HG03097 (cell line): ENCODE data around the gene PREX1.
"Not testable (repeated sequence)": the region's sequence is repeated elsewhere in the genome, so short reads cannot be mapped to it uniquely, and the experiment has no call there.

ENCODE experiments used
- ATAC-seq: cut with Tn5 transposase; IDR thresholded peaks from one replicate; pipeline ENCODE4 v1.9.1; 2021; ENCODE audit not compliant: unreplicated experiment, low FRiP score

The PREX1 gene, protein sequence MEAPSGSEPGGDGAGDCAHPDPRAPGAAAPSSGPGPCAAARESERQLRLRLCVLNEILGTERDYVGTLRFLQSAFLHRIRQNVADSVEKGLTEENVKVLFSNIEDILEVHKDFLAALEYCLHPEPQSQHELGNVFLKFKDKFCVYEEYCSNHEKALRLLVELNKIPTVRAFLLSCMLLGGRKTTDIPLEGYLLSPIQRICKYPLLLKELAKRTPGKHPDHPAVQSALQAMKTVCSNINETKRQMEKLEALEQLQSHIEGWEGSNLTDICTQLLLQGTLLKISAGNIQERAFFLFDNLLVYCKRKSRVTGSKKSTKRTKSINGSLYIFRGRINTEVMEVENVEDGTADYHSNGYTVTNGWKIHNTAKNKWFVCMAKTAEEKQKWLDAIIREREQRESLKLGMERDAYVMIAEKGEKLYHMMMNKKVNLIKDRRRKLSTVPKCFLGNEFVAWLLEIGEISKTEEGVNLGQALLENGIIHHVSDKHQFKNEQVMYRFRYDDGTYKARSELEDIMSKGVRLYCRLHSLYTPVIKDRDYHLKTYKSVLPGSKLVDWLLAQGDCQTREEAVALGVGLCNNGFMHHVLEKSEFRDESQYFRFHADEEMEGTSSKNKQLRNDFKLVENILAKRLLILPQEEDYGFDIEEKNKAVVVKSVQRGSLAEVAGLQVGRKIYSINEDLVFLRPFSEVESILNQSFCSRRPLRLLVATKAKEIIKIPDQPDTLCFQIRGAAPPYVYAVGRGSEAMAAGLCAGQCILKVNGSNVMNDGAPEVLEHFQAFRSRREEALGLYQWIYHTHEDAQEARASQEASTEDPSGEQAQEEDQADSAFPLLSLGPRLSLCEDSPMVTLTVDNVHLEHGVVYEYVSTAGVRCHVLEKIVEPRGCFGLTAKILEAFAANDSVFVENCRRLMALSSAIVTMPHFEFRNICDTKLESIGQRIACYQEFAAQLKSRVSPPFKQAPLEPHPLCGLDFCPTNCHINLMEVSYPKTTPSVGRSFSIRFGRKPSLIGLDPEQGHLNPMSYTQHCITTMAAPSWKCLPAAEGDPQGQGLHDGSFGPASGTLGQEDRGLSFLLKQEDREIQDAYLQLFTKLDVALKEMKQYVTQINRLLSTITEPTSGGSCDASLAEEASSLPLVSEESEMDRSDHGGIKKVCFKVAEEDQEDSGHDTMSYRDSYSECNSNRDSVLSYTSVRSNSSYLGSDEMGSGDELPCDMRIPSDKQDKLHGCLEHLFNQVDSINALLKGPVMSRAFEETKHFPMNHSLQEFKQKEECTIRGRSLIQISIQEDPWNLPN (N-terminal part only)

DNA sequence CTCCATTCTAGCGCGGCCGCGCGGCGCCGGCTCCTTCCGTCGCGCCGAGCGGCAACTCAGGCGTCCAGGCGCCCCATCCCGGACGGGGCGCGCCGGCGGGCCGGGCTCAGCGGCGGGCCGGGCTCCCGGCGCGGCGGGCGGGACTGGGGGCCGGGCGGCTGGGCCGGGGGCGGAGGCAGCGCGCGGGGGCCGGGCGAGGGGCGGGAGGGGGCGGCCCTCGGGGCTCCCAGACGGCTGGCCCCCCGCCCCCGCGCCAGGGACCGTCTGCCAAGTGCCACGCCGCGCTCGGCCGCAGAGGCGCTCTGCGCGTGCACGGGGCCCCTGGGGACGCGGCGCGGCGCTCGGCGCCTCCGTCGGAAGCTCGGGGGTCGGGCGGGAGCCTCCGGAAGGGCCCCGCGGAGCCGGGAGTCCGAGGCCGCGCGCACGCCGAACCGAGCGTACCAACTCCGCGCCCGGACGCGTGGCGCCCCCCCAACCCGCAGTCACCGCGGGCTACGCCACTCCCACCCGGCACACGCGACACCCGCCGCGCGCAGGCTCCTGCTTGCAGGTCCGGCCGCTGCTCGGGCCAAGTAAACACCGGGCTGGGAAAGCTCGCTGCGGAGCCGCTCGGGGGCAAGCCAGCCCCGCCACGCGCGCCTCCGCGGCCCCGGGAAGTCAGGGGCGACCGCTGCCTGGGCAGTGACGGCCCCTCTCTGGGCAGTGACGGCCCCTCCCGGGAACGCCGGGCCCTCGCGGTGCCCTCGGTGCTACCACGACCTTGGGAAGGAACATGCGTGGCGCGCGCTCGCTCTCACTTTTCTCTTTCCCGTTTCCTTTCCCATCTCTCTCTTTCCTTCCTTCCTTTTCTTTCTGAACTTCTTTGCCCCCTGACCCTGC, at the start of gene PREX1:
Gene PREX1 (minus strand): TSS at position 145 of the 879 bp plus-strand sequence. CDS start 139 bp downstream, at position 6.
- peak; percentile 43 for ATAC-seq

DNA sequence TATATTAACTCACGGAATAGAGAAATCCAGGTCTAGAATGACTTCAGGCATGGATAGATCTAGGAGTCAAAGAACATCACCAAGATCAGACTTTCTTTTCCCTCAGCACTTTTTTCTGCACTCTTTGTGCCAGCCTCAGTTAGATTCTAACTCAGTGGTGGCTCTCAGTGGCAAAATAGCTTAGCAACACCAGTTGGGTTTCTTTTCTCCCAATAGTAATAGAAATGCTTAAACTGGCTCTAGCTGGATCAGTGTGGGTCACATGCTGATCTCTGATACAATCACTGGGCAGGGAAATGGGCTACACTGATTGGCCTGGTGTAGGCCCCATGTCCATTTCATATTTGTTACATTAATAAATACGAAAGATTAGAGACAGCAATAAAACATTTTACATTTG, 49.5 kb upstream of the PREX1 start:
- no peak for ATAC-seq

DNA sequence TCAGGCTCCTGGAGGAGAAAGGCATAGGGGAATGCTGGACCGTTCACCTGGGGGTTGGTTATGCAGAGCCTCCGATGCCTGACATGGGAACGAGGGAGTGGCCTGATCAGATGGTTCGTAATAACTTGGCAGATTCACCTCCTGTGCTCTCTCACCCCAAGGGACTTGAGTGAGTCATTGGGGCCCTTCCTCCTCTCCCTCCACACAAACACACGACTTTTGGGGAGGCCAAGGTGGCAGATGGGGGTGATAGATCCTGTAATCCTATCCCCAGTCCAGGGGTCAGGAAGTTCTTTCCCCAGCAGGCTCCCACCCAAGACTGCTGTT, 48.1 kb upstream of the PREX1 start:
- no peak for ATAC-seq

DNA sequence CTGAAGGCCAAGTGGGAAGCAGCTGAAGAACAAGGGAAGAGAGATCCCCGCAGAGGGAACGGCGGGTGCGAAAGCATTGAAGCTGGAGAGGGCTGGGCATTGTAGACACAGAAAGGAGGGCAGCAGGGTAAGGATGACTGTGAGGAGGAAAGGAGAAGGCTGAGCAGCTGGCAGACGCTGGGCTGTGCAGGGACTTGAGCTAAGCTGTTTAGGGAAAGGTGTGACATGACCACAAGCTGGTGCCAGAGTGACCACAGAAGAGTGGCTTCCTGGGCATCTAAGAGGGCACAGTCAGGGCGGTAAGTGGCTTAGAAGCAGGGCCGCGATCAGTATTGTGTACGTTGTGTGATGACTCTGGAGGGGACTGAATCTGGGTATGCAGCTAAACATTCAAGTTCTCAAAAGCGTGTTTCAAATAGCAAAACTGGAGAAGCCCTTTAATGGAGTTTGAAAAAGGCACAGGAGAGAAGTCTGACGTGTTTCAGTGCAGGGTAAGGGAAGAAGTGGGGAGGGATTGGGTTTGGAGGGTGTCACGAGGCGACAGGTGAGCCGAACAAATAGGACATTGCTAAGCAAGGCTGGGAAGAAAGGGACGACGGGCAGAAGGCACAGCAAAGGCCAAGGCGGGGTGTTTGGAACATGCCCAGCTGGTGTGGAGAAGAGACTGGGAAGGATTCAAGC, 47.6 kb upstream of the PREX1 start:
- ATAC-seq = no peak

DNA sequence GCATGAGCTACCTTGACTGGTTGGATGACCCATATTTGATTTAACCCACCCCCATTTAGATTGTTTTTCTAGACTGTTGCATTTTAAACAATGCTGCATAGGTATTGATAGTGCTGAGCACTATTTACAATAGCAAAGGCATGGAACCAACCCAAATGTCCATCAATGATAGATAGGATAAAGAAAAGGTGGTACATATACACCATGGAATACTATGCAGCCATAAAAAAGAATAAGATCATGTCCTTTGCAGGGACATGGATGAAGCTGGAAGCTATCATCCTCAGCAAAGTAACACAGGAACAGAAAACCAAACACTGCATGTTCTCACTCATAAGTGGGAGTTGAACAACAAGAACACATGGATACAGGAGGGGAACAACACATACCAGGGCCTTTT, 41.6 kb upstream of the PREX1 start:
- not testable (repeated sequence) for ATAC-seq

DNA sequence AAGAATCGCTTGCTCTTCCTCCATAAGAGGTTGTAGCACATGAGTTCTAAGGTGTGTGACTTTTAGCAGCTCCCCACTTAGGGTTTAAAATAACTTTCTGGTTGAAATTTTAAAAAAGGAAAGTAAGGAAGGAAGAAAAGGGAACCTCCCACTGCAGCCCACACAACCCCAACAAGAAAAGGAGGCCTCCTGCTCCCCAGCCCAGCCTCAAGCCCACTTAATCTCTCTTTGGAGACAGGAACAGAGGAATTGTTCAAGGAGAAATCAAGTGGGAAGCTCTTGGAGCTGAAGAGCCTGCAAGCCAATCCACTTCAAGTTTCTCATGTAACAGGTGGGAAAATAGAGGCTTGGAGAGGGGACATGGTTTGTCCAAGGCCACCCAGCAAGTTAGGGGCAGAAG, 39.1 kb upstream of the PREX1 start:
- no peak for ATAC-seq

DNA sequence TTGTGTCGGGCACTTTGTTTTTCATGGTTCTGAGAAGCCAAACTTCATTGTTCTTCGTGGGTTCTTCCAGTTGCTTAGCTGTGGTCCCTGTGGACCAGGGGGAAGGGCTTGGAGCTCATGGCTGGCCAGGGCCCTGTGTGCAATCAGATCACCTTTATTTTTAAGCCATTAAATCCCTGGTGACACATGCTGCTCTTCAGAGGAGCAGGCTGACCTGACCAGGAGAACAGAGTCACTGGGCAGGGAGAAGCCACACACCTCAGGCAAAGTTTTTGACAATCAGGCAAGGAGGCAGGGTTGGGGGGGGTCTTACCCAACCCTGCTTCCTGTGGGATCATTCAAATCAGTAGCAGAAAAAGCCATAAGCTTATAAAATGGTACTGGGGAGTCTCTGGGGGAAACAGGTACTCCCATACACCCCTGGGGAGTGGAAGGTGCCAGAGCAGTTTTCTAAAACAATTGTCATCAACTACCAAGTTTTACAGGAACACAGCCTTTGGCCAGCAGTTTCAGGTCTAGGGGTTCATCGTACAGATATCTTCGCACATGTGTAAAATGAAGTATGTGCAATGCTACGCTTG, 37.0 kb upstream of the PREX1 start:
- ATAC-seq = no peak

DNA sequence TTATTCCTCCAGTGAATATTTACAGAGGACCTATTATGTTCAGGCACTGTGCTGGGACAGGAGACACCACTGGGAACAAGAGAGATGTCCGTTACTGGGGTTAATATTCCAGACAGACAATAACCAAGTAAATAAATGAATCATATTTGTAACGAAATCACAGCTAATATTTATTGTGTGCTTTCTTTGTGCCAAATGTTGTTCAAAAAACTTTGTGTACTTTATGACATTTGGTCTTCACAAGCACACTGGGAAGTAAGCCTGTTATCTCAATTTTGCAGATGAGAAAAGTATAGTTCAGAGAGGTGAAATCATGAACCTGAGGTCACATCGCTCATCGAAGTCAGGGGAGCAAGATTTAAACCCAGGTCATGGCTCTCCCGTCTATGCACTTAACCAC, 36.5 kb upstream of the PREX1 start:
- ATAC-seq = no peak

DNA sequence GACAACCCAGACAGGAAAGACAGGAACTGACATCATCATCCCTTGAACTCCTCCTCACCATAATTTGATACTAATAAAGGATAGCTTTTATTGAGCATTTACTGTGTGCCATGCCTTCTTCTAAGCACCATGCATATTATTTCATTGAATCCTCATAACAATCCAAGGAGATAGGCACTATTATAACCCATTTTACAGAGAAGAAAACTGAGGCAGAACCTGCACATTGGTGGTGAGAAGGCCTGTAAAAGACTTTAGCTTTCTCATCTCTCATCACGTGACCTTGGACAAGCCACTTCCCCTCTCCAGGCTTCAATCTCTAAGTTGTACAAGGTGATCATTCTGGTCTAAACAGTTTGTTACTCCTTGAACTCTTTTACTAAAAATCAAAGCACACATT, 34.5 kb upstream of the PREX1 start:
- no peak for ATAC-seq

DNA sequence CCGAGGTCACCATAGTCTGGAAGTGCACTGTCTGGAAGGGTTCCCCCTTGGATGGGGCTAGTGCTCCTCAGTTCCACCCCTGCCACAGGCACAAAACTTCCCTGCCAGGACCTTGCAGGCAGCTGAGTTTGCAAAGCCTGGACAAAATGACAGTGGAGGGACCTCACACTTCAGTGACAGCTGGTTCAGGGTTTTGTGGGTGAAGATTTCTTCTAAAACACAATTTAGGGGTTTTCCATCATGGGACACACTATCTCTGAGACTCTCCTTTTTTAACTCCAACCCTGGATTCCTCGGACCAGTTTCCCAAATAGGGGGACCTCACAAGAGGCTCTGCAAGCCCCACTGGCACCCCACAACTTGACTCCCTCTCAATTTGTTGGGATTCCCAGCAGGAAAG, 33.6 kb upstream of the PREX1 start:
- no peak for ATAC-seq

DNA sequence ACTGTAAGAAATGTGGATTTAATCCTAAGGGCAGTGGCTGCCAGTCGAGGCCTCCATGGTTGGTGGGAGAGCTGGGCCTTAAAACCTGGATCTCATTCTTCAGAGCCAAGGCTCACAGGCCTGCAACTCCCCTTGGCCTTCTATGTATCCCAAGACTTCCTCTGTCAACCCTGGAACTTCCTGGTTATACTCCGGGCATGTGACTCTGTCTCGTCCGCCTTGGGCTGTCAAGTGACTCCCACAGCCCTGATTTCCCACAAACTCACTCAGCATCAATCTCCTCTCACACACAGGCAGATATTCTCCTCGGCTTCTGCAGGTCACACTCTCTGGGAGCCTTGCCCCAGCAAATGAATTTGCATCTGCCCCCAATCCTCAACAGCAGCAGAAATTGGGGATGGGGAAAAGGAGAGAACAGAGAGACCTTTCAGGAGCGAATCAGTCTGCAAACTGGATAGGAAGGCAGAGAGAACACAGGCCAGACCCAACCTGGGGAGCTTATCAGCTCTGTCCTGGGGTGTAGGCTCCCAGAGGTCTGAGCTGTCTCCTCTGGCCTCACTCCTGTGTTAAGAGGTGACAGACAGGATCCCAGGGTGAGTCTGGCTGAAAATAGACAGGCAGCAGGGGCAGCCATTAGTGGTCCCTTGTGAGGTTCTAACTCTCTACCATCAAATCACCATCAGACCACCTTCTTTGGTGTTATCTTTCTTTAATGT, 30.4 kb upstream of the PREX1 start:
- ATAC-seq = no peak

DNA sequence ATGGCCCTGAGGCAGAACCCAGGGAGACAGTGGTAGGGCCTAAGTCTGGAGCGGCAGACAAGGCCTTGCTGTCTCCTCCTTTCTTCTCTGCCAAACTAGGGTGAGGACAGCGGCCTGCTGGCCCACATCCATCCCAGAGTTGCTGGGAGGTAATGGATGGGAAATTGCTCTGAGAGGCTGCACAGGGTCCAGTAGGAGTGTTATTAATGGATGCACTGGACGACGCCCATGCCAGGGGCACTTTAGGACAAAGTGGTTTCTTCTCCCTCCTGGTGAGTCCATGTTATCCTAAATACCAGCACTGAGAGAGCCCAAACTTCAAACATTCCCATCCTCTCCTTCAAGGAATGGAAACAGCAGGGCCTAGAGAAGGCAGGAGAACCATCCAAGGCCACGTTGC, 28.3 kb upstream of the PREX1 start:
- no peak for ATAC-seq

DNA sequence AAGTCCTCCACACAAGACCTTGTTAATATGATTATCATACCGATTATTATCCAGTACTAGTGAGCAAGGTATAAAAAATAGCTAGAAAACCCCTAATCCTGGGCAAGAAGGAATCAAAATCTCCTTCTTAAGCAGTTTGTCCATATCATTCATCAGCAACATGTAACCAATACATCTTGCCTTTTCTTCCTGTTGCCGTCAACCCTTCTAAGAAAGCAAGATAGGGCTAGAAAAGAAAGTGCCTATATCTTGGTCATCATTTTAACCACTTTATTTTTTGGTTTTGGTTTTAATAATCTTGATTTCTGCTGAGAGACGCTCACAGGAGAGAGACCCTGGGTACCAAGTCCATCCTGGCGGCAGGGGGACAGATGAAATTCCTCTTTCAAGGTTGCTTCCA, 27.2 kb upstream of the PREX1 start:
- ATAC-seq = no peak

DNA sequence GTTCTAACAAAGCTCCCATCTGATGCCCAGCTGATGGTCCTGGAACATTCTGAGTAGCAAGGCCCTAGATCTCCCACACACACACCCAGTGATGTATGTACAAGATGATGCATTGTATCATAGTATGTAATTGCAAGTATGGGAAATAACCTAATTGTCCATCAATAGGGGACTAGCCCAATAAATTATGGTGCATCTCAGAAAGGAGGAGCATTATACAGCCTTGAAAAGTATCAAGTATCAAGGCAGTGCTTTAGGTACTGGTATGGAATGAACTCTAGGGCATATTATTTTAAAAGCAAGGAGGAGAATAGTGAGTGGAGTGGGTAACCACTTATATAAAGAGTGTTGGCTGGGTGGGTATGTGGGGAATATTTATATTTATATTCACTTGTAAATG, 24.8 kb upstream of the PREX1 start:
- ATAC-seq = no peak

DNA sequence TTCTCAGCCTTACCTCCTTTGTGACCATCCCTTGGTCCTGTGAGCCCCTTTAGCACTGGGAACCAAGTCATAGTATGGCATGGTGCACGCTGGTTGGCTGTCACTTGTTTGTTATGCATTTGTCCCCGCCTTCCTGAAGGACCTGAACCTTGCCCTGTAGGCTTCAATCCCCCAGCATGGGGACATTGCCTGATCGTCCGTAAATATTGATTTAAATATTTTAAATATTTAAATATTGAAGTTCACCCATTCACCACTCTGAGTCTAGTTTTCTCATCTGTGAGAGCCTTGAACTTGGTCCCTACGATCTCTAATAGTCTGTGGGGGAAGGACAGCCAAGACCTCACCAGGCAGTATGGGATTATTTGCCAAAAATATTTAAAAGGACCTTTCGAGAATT, 23.8 kb upstream of the PREX1 start:
- no peak for ATAC-seq

DNA sequence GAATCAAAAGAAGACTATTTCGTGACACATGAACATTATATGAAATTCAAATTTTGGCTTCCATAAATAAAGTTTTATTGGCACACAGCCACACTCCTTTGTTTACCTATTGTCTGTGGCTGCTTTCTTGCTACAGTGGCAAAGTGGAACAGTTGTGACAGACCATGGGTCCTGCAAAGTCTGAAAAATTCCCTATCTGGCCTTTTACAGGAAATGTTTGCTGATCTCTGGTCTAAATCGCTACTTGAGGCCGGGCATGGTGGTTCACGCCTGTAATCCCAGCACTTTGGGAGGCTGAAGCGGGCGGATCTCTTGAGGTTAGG, 23.1 kb upstream of the PREX1 start:
- no peak for ATAC-seq

DNA sequence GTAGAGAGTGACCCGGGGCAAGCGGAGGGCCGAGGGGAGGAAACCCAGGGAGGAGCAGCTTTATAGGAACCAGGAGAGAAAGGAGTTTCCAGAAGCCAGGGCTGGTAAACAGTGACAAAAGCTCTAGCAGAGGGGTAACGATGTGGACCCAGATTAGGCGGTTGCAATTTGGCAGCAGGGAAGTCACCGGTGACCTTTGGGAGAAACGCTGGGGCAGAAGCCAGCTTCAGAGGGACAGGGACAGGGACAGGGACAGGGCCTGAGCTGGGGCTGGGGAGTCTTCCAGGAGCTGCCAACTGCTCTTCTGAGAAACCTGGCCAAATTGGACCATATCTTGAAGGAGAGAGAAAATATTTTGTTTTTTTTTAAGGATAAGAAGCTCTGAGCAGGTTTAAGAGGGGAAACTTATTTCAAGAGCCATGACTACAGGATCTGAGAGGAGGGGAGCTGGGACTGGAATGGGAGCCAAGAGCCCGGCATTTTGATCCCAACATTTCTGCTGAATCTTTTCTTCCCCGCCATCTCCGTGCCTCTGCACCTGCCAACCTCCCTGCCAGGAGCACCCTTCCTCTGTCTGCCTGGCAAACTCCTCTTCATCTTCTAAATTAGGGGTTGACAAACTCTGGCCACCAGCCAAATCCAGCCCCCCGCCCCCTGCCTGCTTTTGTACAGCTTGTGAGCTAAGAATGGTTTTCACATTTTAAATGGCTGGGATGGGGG, 22.6 kb upstream of the PREX1 start:
- ATAC-seq = no peak

DNA sequence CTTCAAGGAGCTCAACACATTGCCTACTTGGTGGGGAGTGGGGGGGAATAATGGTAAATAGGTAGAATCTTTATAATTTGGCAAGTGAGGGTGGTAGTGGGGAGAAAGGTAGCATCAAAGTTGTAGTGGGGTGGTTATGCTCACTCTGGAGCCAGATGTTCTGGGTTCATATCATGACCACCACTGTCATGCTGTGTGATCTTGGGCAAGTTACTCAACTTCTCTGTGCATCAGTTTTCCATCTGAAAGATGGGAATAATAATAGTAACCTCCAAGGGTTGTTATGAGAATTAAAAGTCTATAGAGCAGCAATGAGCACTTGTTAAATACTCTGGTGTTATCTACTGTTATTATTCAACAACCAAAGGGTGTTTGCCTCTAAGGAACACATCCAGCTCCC, 22.0 kb upstream of the PREX1 start:
- ATAC-seq = no peak
